ENCODE data around the gene PEAK1. TPM values are rescaled to one million over a fixed set of nuclear protein-coding genes. Genes with fewer than 3 reads are reported as not detected.

Gene PEAK1
- total and polyA plus RNA-seq, 7 experiments from 2014 or later, result 1.2 to 31.0 (median 12.7) TPM

- ChIA-PET POLR2A (no interaction called here), CTCF (no interaction called here)
- H3K36me3 ChIP-seq (ENCODE audit: control insufficient read depth in 2 of 3, insufficient read depth in 3 of 3, low read length in 3 of 3), result no peaks in the 10 kb centered on the region
- no peaks in the 10 kb centered on the region for H3K9me3 ChIP-seq (ENCODE audit: control insufficient read depth in 2 of 3, low read length in 3 of 3)
- H3K4me3 ChIP-seq (ENCODE audit: low read length), result no peak overlapping the region
- H3K4me3 Mint-ChIP-seq, result no peak overlapping the region
- ATAC-seq (no peak), DNase-seq (no peak)
- H3K4me1 ChIP-seq (ENCODE audit: control insufficient read depth in 2 of 2, insufficient read depth in 2 of 2, low read length in 2 of 2), result no peaks in the 10 kb centered on the region
- peak overlapping the region in 1 of 9 donors; percentile 9 for H3K27ac Mint-ChIP-seq
- peaks cover 0 to 38% (median 23%) of the 10 kb centered on the region in 5 donors for H3K36me3 Mint-ChIP-seq
- intact Hi-C loops (cut with micrococcal nuclease), result no loop called here
- H3K4me1 Mint-ChIP-seq, result peaks cover 0 to 5% (median 0%) of the 10 kb centered on the region in 7 donors
- no peak overlapping the region for H3K27ac ChIP-seq (ENCODE audit: low read depth, low read length)
- no peaks in the 10 kb centered on the region for H3K27me3 Mint-ChIP-seq
- H3K27me3 ChIP-seq (ENCODE audit: control insufficient read depth in 2 of 2, insufficient read depth in 2 of 2, low read length in 2 of 2), result no peaks in the 10 kb centered on the region
- H3K9me3 Mint-ChIP-seq, result peaks cover 0 to 23% (median 11%) of the 10 kb centered on the region in 11 donors
These were observed 276.3 kb downstream of the PEAK1 start for GRCh38 chr15:77143616-77144015.

DNA sequence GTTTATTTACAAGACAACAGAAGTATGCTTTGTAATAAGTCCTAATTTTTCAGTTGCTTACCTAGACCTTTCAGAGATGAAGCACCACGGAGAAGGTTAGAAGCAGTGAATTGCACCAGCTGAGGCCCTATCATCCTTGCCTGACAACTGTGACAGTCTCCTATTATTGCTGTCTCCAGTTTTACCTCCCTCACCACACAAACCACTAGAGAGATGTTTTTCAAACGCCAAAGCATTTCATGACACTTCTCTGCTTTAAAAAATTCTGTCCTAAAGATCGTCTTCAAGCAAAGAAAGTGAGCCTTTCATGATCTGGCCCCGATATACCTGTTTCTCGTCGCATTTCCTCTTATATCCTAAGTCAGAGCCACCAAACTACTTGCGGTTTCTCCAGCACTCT, 276.7 kb downstream of the PEAK1 start:
- Histone ChIP-seq H3K9me3 (ENCODE audit: control insufficient read depth in 2 of 3, low read length in 3 of 3) (no peaks in the 10 kb centered on the region), H3K4me3 (ENCODE audit: low read length) (no peak overlapping the region), H3K4me1 (ENCODE audit: control insufficient read depth in 2 of 2, insufficient read depth in 2 of 2, low read length in 2 of 2) (no peaks in the 10 kb centered on the region), H3K27me3 (ENCODE audit: control insufficient read depth in 2 of 2, insufficient read depth in 2 of 2, low read length in 2 of 2) (no peaks in the 10 kb centered on the region), H3K36me3 (ENCODE audit: control insufficient read depth in 2 of 3, insufficient read depth in 3 of 3, low read length in 3 of 3) (no peaks in the 10 kb centered on the region), H3K27ac (ENCODE audit: low read depth, low read length) (no peak overlapping the region)
- intact Hi-C loops (cut with micrococcal nuclease), result no loop called here
- Mint-ChIP-seq H3K9me3 (peaks cover 0 to 23% (median 11%) of the 10 kb centered on the region in 11 donors), H3K4me1 (peaks cover 0 to 5% (median 0%) of the 10 kb centered on the region in 7 donors), H3K27ac (peak overlapping the region in 1 of 9 donors; percentile 9), H3K4me3 (no peak overlapping the region), H3K36me3 (peaks cover 0 to 38% (median 23%) of the 10 kb centered on the region in 5 donors), H3K27me3 (no peaks in the 10 kb centered on the region)
- DNase-seq (no peak), ATAC-seq (no peak)
- CTCF ChIA-PET, result interaction anchor here (0.6 kb wide), 1 partner anchor 107 kb away, joined by 3 read pairs; no protein-coding TSS in a partner anchor
- POLR2A ChIA-PET, result no interaction called here

DNA sequence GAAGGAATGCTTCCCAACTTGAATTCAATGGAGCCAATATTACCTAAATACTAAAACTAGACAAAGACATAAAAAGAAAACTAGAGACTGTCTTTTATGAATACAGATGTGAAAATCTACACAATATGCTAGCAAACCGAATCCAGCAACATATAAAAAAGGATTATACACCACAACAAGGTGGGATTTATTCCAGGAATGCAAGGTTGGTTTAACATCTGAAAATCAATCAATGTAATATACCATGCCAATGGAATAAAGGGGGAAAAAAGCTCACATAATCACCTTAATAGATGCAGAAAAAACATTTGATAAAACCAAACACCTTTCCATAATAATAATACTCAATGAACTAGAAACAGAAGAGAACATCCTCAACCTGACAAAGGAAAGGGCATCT, 279.7 kb downstream of the PEAK1 start:
- H3K27ac Mint-ChIP-seq, result no peak overlapping the region
- peaks cover 0 to 5% (median 0%) of the 10 kb centered on the region in 7 donors for H3K4me1 Mint-ChIP-seq
- H3K36me3 ChIP-seq (ENCODE audit: control insufficient read depth in 2 of 3, insufficient read depth in 3 of 3, low read length in 3 of 3), result no peaks in the 10 kb centered on the region
- DNase-seq (no peak), ATAC-seq (no peak)
- CTCF ChIA-PET, result interaction anchor here (1.0 kb wide), 1 partner anchor 10 kb away, joined by 3 read pairs; no protein-coding TSS in a partner anchor
- H3K4me3 Mint-ChIP-seq, result no peak overlapping the region
- H3K27me3 ChIP-seq (ENCODE audit: control insufficient read depth in 2 of 2, insufficient read depth in 2 of 2, low read length in 2 of 2), result no peaks in the 10 kb centered on the region
- POLR2A ChIA-PET, result no interaction called here
- H3K4me3 ChIP-seq (ENCODE audit: low read length), result no peak overlapping the region
- no peaks in the 10 kb centered on the region for H3K27me3 Mint-ChIP-seq
- intact Hi-C loops (cut with micrococcal nuclease), result no loop called here
- peaks cover 3 to 39% (median 16%) of the 10 kb centered on the region in 11 donors for H3K9me3 Mint-ChIP-seq
- peaks cover 7 to 53% (median 31%) of the 10 kb centered on the region in 5 donors for H3K36me3 Mint-ChIP-seq
- no peaks in the 10 kb centered on the region for H3K4me1 ChIP-seq (ENCODE audit: control insufficient read depth in 2 of 2, insufficient read depth in 2 of 2, low read length in 2 of 2)
- no peaks in the 10 kb centered on the region for H3K9me3 ChIP-seq (ENCODE audit: control insufficient read depth in 2 of 3, low read length in 3 of 3)
- H3K27ac ChIP-seq (ENCODE audit: low read depth, low read length), result no peak overlapping the region

GRCh38 chr15:77139312-77139711, 280.6 kb downstream of the PEAK1 start:
- DNase-seq, result no peak
- ChIA-PET CTCF (interaction anchor here (1.0 kb wide), 2 partner anchors 9 to 364 kb away, joined by 3 read pairs; no protein-coding TSS in a partner anchor), POLR2A (no interaction called here)
- ATAC-seq, result no peak
- Histone ChIP-seq H3K27ac (ENCODE audit: low read depth, low read length) (no peak overlapping the region), H3K36me3 (ENCODE audit: control insufficient read depth in 2 of 3, insufficient read depth in 3 of 3, low read length in 3 of 3) (no peaks in the 10 kb centered on the region), H3K9me3 (ENCODE audit: control insufficient read depth in 2 of 3, low read length in 3 of 3) (no peaks in the 10 kb centered on the region), H3K4me1 (ENCODE audit: control insufficient read depth in 2 of 2, insufficient read depth in 2 of 2, low read length in 2 of 2) (no peaks in the 10 kb centered on the region), H3K27me3 (ENCODE audit: control insufficient read depth in 2 of 2, insufficient read depth in 2 of 2, low read length in 2 of 2) (no peaks in the 10 kb centered on the region), H3K4me3 (ENCODE audit: low read length) (no peak overlapping the region)
- Mint-ChIP-seq H3K36me3 (peaks cover 7 to 53% (median 35%) of the 10 kb centered on the region in 5 donors), H3K9me3 (peaks cover 3 to 39% (median 16%) of the 10 kb centered on the region in 11 donors), H3K4me1 (peaks cover 0 to 5% (median 0%) of the 10 kb centered on the region in 7 donors), H3K27me3 (no peaks in the 10 kb centered on the region), H3K4me3 (no peak overlapping the region), H3K27ac (no peak overlapping the region)
- intact Hi-C loops (cut with micrococcal nuclease), result no loop called here

GRCh38 chr15:77138167-77138522, 281.8 kb downstream of the PEAK1 start:
- intact Hi-C loops (cut with micrococcal nuclease), result no loop called here
- H3K9me3 Mint-ChIP-seq, result peaks cover 3 to 39% (median 16%) of the 10 kb centered on the region in 11 donors
- H3K4me1 ChIP-seq (ENCODE audit: control insufficient read depth in 2 of 2, insufficient read depth in 2 of 2, low read length in 2 of 2), result no peaks in the 10 kb centered on the region
- DNase-seq (no peak), ATAC-seq (no peak)
- no peaks in the 10 kb centered on the region for H3K36me3 ChIP-seq (ENCODE audit: control insufficient read depth in 2 of 3, insufficient read depth in 3 of 3, low read length in 3 of 3)
- H3K4me1 Mint-ChIP-seq, result no peaks in the 10 kb centered on the region
- ChIA-PET CTCF (no interaction called here), POLR2A (no interaction called here)
- no peaks in the 10 kb centered on the region for H3K9me3 ChIP-seq (ENCODE audit: control insufficient read depth in 2 of 3, low read length in 3 of 3)
- no peak overlapping the region for H3K27ac ChIP-seq (ENCODE audit: low read depth, low read length)
- H3K27me3 ChIP-seq (ENCODE audit: control insufficient read depth in 2 of 2, insufficient read depth in 2 of 2, low read length in 2 of 2), result no peaks in the 10 kb centered on the region
- no peaks in the 10 kb centered on the region for H3K27me3 Mint-ChIP-seq
- no peak overlapping the region for H3K4me3 Mint-ChIP-seq
- no peak overlapping the region for H3K27ac Mint-ChIP-seq
- H3K4me3 ChIP-seq (ENCODE audit: low read length), result no peak overlapping the region
- H3K36me3 Mint-ChIP-seq, result peaks cover 7 to 47% (median 28%) of the 10 kb centered on the region in 5 donors

- no peaks in the 10 kb centered on the region for H3K27me3 Mint-ChIP-seq
- Histone ChIP-seq H3K4me1 (ENCODE audit: control insufficient read depth in 2 of 2, insufficient read depth in 2 of 2, low read length in 2 of 2) (no peaks in the 10 kb centered on the region), H3K9me3 (ENCODE audit: control insufficient read depth in 2 of 3, low read length in 3 of 3) (no peaks in the 10 kb centered on the region), H3K4me3 (ENCODE audit: low read length) (no peak overlapping the region), H3K27ac (ENCODE audit: low read depth, low read length) (no peak overlapping the region), H3K36me3 (ENCODE audit: control insufficient read depth in 2 of 3, insufficient read depth in 3 of 3, low read length in 3 of 3) (no peaks in the 10 kb centered on the region), H3K27me3 (ENCODE audit: control insufficient read depth in 2 of 2, insufficient read depth in 2 of 2, low read length in 2 of 2) (no peaks in the 10 kb centered on the region)
- peaks cover 7 to 41% (median 29%) of the 10 kb centered on the region in 5 donors for H3K36me3 Mint-ChIP-seq
- ATAC-seq (no peak), DNase-seq (no peak)
- ChIA-PET POLR2A (no interaction called here), CTCF (no interaction called here)
- H3K9me3 Mint-ChIP-seq, result peaks cover under 1 to 18% (median 5%) of the 10 kb centered on the region in 11 donors
- H3K4me3 Mint-ChIP-seq, result no peak overlapping the region
- no peaks in the 10 kb centered on the region for H3K4me1 Mint-ChIP-seq
- intact Hi-C loops (cut with micrococcal nuclease), result no loop called here
- no peak overlapping the region for H3K27ac Mint-ChIP-seq
These were observed 284.7 kb downstream of the PEAK1 start for GRCh38 chr15:77135181-77135580.

GRCh38 chr15:77130315-77130930, 289.5 kb downstream of the PEAK1 start:
- ChIA-PET CTCF (interaction anchor here (1.0 to 1.4 kb wide), 2 partner anchors 10 to 11 kb away, joined by 3 to 6 read pairs; no protein-coding TSS in a partner anchor), POLR2A (no interaction called here)
- DNase-seq (no peak), ATAC-seq (no peak)
- Mint-ChIP-seq H3K4me3 (no peak overlapping the region), H3K9me3 (no peaks in the 10 kb centered on the region), H3K27me3 (no peaks in the 10 kb centered on the region), H3K4me1 (peaks cover 0 to 2% (median 0%) of the 10 kb centered on the region in 7 donors), H3K36me3 (peaks cover 0 to 26% (median 17%) of the 10 kb centered on the region in 5 donors), H3K27ac (no peak overlapping the region)
- Histone ChIP-seq H3K27ac (ENCODE audit: low read depth, low read length) (no peak overlapping the region), H3K4me3 (ENCODE audit: low read length) (no peak overlapping the region), H3K27me3 (ENCODE audit: control insufficient read depth in 2 of 2, insufficient read depth in 2 of 2, low read length in 2 of 2) (no peaks in the 10 kb centered on the region), H3K36me3 (ENCODE audit: control insufficient read depth in 2 of 3, insufficient read depth in 3 of 3, low read length in 3 of 3) (no peaks in the 10 kb centered on the region), H3K4me1 (ENCODE audit: control insufficient read depth in 2 of 2, insufficient read depth in 2 of 2, low read length in 2 of 2) (no peaks in the 10 kb centered on the region), H3K9me3 (ENCODE audit: control insufficient read depth in 2 of 3, low read length in 3 of 3) (no peaks in the 10 kb centered on the region)
- intact Hi-C loops (cut with micrococcal nuclease), result no loop called here
